ENCODE measurements around the gene ERAP2. TPM values are rescaled to one million over a fixed set of nuclear protein-coding genes. Genes with fewer than 3 reads are reported as not detected.
A peak's percentile ranks its signal among the peaks of the same experiment; 100 is the strongest.

The ERAP2 gene
- total and polyA plus RNA-seq, 2 of the 13 experiments (the other 11 are each of a cell fraction or from before 2014, with no cell fraction given), result 12.8 to 16.6 TPM

- TF ChIP-seq, protein P1, sequence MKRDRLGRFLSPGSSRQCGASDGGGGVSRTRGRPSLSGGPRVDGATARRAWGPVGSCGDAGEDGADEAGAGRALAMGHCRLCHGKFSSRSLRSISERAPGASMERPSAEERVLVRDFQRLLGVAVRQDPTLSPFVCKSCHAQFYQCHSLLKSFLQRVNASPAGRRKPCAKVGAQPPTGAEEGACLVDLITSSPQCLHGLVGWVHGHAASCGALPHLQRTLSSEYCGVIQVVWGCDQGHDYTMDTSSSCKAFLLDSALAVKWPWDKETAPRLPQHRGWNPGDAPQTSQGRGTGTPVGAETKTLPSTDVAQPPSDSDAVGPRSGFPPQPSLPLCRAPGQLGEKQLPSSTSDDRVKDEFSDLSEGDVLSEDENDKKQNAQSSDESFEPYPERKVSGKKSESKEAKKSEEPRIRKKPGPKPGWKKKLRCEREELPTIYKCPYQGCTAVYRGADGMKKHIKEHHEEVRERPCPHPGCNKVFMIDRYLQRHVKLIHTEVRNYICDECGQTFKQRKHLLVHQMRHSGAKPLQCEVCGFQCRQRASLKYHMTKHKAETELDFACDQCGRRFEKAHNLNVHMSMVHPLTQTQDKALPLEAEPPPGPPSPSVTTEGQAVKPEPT (CRISPR knock-in tag; IDR thresholded peaks at IDR 0.05; ENCODE audit: low read depth), result no peak
- TF ChIP-seq SETDB1 (CRISPR knock-in tag; IDR thresholded peaks at IDR 0.05; ENCODE audit: borderline replicate concordance) (no peak), RFXANK (CRISPR knock-in tag; IDR thresholded peaks at IDR 0.05) (no peak; the same call in 1 of the 2 replicates), ZNF282 (IDR thresholded peaks at IDR 0.05; ENCODE audit: partially characterized antibody) (no peak), THAP7 (CRISPR knock-in tag; IDR thresholded peaks at IDR 0.05) (0 out of 2 replicates have a peak, but pooled peaks have one; percentile 74), TBX2 (CRISPR knock-in tag; IDR thresholded peaks at IDR 0.05; ENCODE audit: borderline replicate concordance) (peak; percentile 87), SNAI1 (CRISPR knock-in tag; IDR thresholded peaks at IDR 0.05; ENCODE audit: borderline replicate concordance) (0 out of 2 replicates have a peak, but pooled peaks have one; percentile 36), FOXC1 (CRISPR knock-in tag; IDR thresholded peaks at IDR 0.05; ENCODE audit: borderline replicate concordance) (peak; percentile 58; the same call in 1 of the 2 replicates), POLR2AphosphoS2 (IDR thresholded peaks at IDR 0.05; ENCODE audit: low read depth, low read length) (no peak), KDM6A (CRISPR knock-in tag; IDR thresholded peaks at IDR 0.05; ENCODE audit: low read depth) (0 out of 2 replicates have a peak, but pooled peaks have one; percentile 1), HOMEZ (CRISPR knock-in tag; IDR thresholded peaks at IDR 0.05; ENCODE audit: low read depth) (no peak), ZNF280D (CRISPR knock-in tag; IDR thresholded peaks at IDR 0.05) (no peak), MBNL3 (CRISPR knock-in tag; conservative IDR thresholded peaks at IDR 0.05) (no peak), ZNF790 (CRISPR knock-in tag; IDR thresholded peaks at IDR 0.05; ENCODE audit: borderline replicate concordance) (no peak), SMARCC2 (IDR thresholded peaks at IDR 0.05) (no peak), NCOA2 (CRISPR knock-in tag; IDR thresholded peaks at IDR 0.05) (no peak; the same call in none of the 2 replicates), NR3C1 (CRISPR knock-in tag; IDR thresholded peaks at IDR 0.05) (no peak), ZNF382 (CRISPR knock-in tag; IDR thresholded peaks at IDR 0.05; ENCODE audit: borderline replicate concordance) (no peak)
- TF ChIP-seq, protein P2, sequence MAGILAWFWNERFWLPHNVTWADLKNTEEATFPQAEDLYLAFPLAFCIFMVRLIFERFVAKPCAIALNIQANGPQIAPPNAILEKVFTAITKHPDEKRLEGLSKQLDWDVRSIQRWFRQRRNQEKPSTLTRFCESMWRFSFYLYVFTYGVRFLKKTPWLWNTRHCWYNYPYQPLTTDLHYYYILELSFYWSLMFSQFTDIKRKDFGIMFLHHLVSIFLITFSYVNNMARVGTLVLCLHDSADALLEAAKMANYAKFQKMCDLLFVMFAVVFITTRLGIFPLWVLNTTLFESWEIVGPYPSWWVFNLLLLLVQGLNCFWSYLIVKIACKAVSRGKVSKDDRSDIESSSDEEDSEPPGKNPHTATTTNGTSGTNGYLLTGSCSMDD (CRISPR knock-in tag; IDR thresholded peaks at IDR 0.05), result no peak
Observed at GRCh38 chr5:96934708-96935558, 58.6 kb downstream of the ERAP2 start (continued).

Data from HepG2 (cell line).